Osteocyte (in vitro differentiated cells): ENCODE measurements around the gene EML1. TPM values are rescaled to one million over a fixed set of nuclear protein-coding genes. Genes with fewer than 3 reads are reported as not detected.

Experiments
- DNase-seq: peaks from one replicate; pipeline ENCODE4 v3.0.0; 2021; ENCODE audit warnings: mixed read lengths; ENCODE audit not compliant: unreplicated experiment; ENCODE audit errors: extremely low spot score
- H3K27ac Mint-ChIP-seq: one replicate; pipeline ENCODE4 v1.8.0; 2021; ENCODE audit warnings: mild to moderate bottlenecking, mixed read lengths; ENCODE audit not compliant: unreplicated experiment
- H3K27me3 Mint-ChIP-seq: one replicate; pipeline ENCODE4 v1.8.0; 2021; ENCODE audit warnings: mixed read lengths; ENCODE audit not compliant: unreplicated experiment
- H3K36me3 Mint-ChIP-seq: one replicate; pipeline ENCODE4 v1.8.0; 2021; ENCODE audit warnings: mixed read lengths; ENCODE audit not compliant: unreplicated experiment
- H3K4me1 Mint-ChIP-seq: one replicate; pipeline ENCODE4 v1.8.0; 2021; ENCODE audit warnings: mixed read lengths; ENCODE audit not compliant: unreplicated experiment
- H3K4me3 Mint-ChIP-seq: one replicate; pipeline ENCODE4 v1.8.0; 2021; ENCODE audit warnings: mild to moderate bottlenecking, moderate library complexity, mixed read lengths; ENCODE audit not compliant: unreplicated experiment
- H3K9me3 Mint-ChIP-seq: one replicate; pipeline ENCODE4 v1.8.0; 2021; ENCODE audit warnings: mixed read lengths; ENCODE audit not compliant: unreplicated experiment
- total RNA-seq: library from RNA; stranded (reverse); gene quantifications from 2 replicates; pipeline ENCODE4 v1.2.1, GENCODE V29; 2021
- TF ChIP-seq, protein P1 (sequence below): fragments of 200-600 bp; sonication (generic); IDR thresholded peaks from 2 replicates; pipeline ENCODE4 v1.5.0; 2021; ENCODE audit warnings: antibody characterized with exemption, mild to moderate bottlenecking, moderate library complexity

The EML1 gene
- total RNA-seq, 1 donor from 2014 or later: 34.8 TPM

DNA sequence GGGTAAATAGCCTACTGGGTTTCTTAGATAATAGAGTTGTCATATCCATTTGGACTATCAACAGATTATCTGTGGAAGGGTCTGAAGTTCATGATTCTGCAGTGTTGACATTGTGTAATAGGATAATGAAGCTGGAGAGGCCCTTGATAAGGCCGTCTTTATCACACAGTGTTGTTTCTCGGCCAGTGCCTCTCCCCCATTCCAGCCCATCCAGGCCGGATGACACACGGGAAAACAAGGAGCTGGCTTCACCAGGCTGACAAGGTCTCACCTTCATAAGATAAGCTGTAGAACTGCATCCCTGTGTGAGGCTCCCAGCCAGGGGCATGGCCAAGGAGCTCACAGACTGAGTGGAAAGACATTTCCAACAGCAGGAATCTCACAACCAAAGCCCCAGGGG is 8.7 kb upstream of the EML1 start:
- Mint-ChIP-seq H3K4me1 (no peaks in the 10 kb centered on the region), H3K36me3 (no peaks in the 10 kb centered on the region), H3K27me3 (no peaks in the 10 kb centered on the region), H3K4me3 (no peak overlapping the region), H3K27ac (no peak overlapping the region), H3K9me3 (peaks cover 2% of the 10 kb centered on the region)
- DNase-seq: no peak
- TF ChIP-seq, protein P1, sequence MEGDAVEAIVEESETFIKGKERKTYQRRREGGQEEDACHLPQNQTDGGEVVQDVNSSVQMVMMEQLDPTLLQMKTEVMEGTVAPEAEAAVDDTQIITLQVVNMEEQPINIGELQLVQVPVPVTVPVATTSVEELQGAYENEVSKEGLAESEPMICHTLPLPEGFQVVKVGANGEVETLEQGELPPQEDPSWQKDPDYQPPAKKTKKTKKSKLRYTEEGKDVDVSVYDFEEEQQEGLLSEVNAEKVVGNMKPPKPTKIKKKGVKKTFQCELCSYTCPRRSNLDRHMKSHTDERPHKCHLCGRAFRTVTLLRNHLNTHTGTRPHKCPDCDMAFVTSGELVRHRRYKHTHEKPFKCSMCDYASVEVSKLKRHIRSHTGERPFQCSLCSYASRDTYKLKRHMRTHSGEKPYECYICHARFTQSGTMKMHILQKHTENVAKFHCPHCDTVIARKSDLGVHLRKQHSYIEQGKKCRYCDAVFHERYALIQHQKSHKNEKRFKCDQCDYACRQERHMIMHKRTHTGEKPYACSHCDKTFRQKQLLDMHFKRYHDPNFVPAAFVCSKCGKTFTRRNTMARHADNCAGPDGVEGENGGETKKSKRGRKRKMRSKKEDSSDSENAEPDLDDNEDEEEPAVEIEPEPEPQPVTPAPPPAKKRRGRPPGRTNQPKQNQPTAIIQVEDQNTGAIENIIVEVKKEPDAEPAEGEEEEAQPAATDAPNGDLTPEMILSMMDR: no peak

DNA sequence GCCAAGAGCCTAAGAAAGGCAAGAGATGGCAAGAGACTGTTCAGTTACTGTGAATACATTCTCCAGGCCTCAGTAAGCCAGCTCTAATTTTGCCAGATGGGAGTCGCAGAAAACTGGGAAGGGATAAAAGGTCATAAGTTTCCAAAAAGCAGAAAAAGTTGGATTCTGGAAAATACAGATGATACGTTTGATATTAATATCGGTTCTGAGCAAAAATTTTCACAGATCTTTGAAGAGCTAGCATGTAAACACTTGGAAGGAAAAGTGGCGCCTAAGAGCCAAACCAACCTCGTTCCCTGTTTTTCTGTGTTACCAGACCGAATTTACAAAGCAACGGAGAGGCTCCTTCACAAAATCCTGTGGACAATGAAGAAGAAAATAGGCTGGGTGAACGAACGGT is 7.8 kb upstream of the EML1 start:
- no peak for DNase-seq
- Mint-ChIP-seq H3K9me3 (no peaks in the 10 kb centered on the region), H3K27me3 (no peaks in the 10 kb centered on the region), H3K27ac (no peak overlapping the region), H3K4me3 (no peak overlapping the region), H3K4me1 (peaks cover 3% of the 10 kb centered on the region), H3K36me3 (no peaks in the 10 kb centered on the region)
- TF ChIP-seq, protein P1: no peak

DNA sequence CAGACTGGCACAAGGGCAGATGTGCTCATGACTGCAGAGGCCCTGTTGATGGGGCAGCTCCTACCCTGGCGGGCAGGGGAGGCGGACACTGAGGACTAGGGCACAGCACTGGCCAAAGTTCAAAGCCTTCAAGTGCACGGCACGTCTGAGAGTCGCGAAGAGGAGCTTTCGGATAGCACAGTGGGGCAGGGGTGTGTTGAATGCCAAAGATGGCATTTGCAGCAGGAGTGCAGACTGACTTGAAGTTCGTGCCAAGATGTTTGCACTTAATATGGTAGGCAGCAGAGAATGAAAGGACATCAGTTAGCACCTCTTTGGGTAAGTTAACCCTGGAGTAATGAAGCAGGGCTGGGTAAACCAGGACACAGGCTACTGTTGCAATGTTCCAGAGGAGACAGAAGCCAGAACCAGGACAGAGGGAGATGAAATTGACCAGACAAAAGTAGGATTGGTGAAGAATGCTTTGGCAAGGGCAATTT is 6.7 kb upstream of the EML1 start:
- H3K36me3 Mint-ChIP-seq: no peaks in the 10 kb centered on the region
- no peak overlapping the region for H3K4me3 Mint-ChIP-seq
- DNase-seq: no peak
- peaks cover 9% of the 10 kb centered on the region for H3K4me1 Mint-ChIP-seq
- TF ChIP-seq, protein P1: no peak
- no peaks in the 10 kb centered on the region for H3K9me3 Mint-ChIP-seq
- H3K27ac Mint-ChIP-seq: no peak overlapping the region
- no peaks in the 10 kb centered on the region for H3K27me3 Mint-ChIP-seq

DNA sequence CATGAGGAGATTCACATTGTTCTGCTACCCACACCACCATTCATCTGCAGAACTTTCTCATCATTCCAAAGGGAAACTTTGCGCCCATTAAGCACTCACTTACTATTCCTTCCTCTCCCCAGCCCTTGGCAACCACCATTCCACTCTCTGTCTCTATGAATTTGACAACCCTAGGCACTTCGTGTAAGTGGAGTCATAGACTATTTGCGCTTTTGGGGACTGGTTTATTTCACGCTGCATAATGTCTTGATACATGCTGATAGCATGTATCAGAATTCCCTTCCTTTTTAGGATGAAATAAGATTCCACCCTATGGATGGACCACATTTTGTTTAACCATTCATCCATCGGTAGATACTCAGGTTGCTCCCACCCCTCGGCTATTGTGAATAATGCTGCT is 4.5 kb upstream of the EML1 start:
- DNase-seq: no peak
- H3K27ac Mint-ChIP-seq: no peak overlapping the region
- TF ChIP-seq, protein P1: no peak
- H3K36me3 Mint-ChIP-seq: no peaks in the 10 kb centered on the region
- H3K9me3 Mint-ChIP-seq: no peaks in the 10 kb centered on the region
- H3K27me3 Mint-ChIP-seq: no peaks in the 10 kb centered on the region
- H3K4me1 Mint-ChIP-seq: peaks cover 20% of the 10 kb centered on the region
- H3K4me3 Mint-ChIP-seq: no peak overlapping the region

DNA sequence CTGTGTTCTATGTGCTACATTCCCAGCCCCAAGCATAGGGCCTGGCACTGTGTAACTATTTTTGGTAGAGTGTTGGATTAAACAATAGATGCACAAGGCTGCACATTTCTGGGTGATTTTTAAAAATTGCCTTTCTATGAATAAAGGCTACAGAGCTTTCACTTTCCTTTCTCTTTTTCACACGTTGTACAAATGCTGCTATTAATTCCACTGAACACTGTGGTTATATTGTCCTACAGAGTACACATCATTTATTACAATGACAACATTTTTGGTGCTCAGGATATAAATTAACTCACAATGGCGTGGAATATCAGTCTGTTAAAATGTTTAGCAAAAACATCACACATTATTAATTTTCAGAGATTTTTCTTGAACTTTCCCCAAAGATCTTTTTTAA is 3.6 kb upstream of the EML1 start:
- TF ChIP-seq, protein P1: no peak
- no peak for DNase-seq
- no peaks in the 10 kb centered on the region for H3K36me3 Mint-ChIP-seq
- no peaks in the 10 kb centered on the region for H3K9me3 Mint-ChIP-seq
- no peaks in the 10 kb centered on the region for H3K27me3 Mint-ChIP-seq
- H3K4me3 Mint-ChIP-seq: no peak overlapping the region
- H3K27ac Mint-ChIP-seq: no peak overlapping the region
- peaks cover 27% of the 10 kb centered on the region for H3K4me1 Mint-ChIP-seq
